SKM-1 (cell line): Measurements from ENCODE around the gene LMLN.
"Not testable (repeated sequence)": the region's sequence is repeated elsewhere in the genome, so short reads cannot be mapped to it uniquely, and the experiment has no call there.

Experiments
- DNase-seq: peaks from one replicate; lab custom pipeline; 2025; ENCODE audit not compliant: unreplicated experiment; lab: John Stamatoyannopoulos, UW

The LMLN gene

GRCh38 chr3:197955892-197956477, 4.0 kb upstream of the LMLN start:
- DNase-seq = no peak

- DNase-seq = no peak
Observed at GRCh38 chr3:197956626-197956988, 3.4 kb upstream of the LMLN start.

DNA sequence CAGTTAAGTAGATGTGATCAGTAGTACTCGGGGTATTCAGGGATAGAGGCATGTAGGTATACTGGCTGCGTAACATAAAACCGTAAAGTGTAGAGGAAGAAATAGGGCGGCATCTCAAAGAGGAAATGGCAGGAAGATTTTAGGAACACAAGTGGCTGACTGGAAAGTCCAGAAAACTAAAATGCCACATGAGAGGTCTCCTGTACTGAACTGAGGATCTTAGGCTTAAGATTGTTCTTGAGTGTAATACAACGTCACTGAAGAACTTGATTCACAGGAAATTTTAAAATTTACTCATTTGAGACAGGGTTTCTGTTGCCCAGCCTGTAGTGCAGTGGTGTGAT, 2.3 kb upstream of the LMLN start:
- no peak for DNase-seq

GRCh38 chr3:197958346-197958745, 1.7 kb upstream of the LMLN start:
- no peak for DNase-seq

GRCh38 chr3:197958848-197959247, 1.2 kb upstream of the LMLN start:
- DNase-seq = not testable (repeated sequence)

DNA sequence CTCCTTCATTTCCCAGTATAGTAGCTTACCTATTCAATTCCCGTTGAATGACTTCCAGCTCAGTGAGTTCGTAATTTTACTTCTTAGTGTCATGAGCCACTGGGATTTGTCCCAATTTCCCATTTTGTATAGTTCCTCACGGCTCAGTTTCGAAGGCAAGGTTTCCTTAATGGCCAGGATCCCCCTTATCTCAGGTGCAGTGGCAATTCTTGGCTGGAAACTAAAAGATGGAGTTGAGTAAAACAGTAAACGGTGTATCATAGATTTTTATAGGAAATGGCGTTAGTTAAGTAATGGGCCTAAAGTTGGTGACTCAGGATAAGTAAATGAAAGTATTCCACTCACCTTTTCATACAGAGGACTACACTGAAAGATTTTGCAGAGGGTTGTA, 522 bp upstream of the LMLN start:
- no peak for DNase-seq

- no peak for DNase-seq
Observed at GRCh38 chr3:197960694-197961581, 921 bp downstream of the LMLN start.

- DNase-seq = no peak
Observed at GRCh38 chr3:197961582-197961945, 1.5 kb downstream of the LMLN start.

DNA sequence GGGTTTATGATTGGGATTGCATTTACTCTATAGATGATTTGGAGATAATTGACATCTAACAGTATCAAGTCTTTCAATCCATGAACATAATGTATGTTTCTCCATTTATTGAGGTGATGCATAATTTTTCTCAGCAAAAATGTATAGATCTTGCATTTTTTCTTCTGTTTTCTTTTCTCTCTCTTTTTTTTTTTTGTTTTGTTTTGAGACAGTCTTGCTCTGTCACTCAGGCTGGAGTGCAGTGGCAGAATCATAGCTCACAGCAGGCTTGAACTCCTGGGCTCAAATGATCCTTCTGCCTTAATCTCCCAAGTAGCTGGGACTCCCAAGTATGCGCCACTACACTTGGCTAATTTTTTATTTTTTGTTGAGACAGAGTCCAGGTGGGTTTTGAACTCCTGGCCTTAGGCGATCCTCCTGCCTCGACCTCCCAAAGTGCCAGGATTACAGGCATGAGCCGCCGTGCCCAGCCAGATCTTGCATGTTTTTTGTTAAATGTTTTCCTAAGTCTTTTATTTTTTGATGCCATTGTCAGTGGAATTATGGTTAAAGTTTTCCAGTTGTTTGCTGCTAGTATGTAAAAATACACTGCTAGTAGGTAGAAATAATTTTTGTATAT, 3.1 kb downstream of the LMLN start:
- DNase-seq = no peak

DNA sequence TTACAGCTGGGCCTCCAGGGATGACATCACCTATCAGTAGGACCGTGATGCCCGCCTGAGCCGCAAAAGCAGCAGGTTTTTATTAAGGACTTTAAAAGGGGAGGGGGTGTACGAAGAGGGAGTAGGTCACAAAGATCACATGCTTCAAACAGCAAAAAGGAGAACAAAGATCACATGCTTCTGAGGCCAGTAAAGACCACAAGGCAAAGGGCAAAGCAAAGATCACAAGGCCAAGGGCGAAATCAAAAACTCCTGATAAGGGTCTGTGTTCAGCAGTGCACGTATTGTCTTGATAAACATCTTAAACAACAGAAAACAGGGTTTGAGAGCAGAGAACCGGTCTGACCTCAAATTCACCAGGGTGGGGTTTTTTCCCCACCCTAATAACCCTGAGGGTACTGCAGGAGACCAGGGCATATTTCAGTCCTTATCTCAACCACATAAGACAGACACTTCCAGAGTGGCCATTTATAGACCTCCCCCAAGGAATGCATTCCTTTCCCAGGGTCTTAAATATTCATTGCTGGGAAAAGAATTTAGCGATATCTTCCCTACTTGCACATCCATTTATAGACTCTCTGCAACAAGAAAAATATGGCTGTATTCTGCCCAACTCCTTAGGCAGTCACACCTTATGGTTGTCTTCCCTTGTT, 7.4 kb downstream of the LMLN start:
- not testable (repeated sequence) for DNase-seq

DNA sequence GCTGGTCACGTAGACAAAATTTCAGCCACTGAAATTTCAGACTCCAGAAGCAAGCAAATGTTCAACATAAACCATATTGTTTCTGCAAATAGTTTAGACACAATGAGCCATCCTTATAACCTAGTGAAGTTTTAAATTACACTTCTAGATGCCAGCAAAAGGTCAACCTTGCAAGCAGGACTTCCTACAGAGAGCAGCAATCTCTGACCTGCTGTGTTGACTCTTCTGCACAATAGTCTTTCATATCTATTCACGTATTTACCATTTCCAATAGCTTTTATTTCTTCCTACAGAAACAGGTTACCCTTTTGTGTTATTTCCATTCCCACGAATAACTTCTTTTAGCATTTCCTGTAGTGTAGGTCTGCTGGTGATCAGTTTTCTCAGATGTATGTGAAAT, 10.6 kb downstream of the LMLN start:
- no peak for DNase-seq

DNA sequence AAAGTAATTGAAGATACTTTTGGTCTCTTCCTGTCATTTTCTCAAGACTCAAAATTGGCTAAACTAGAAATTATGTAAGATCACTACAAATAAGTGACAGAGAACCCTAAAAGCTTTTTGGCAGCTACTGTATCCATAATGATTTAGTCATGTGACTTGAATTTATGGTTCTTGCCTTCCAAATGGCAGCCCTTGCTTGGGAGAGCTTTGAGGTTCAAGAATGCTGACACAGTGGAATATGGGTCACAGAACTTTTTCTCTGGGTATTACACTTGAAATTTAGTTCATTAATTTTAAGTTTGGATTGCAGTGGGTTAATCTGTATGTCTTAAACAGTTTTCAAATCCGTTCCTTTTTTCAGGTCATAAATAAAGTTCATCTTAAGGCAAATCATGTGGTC, 14.0 kb downstream of the LMLN start:
- no peak for DNase-seq

DNA sequence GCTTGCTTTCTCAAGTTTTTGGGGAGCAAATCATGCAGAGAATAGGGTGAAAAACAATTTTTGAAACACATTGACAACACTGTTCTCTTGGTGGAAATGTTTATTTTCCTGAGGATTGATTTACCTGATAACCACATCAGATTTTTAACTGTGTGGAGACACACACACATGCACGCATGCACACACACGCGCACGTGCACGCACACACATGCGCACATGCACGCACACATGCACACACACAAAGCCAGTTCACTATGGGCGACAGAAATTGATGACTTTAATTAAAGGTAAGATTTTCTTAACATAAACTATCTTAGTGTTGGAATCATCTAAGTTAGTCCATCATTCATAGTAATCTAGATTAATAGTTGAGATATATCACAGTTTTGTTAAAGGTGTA, 15.3 kb downstream of the LMLN start:
- no peak for DNase-seq

DNA sequence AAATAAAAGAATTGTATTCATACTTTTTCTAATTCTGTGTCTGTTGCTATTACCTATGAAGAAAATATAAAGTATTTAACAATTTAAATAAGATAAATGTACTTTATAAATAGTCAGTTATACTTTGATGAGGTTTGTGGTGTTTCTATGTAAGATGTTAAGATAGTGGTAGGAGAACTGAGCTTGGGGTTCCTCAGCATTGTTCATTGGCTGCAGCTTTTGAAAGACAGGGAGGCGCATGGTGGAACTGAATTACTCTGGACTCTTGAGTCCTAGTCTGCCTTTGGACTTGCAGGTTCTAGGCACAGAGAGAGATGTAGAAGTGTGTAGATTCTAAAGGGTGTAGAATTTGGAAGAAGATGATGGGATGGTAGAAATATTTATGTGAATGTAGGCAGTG, 23.1 kb downstream of the LMLN start:
- no peak for DNase-seq

- DNase-seq = no peak
Observed at GRCh38 chr3:197989651-197990050, 29.6 kb downstream of the LMLN start.

- DNase-seq = no peak
Observed at GRCh38 chr3:197994736-197995135, 34.7 kb downstream of the LMLN start.

DNA sequence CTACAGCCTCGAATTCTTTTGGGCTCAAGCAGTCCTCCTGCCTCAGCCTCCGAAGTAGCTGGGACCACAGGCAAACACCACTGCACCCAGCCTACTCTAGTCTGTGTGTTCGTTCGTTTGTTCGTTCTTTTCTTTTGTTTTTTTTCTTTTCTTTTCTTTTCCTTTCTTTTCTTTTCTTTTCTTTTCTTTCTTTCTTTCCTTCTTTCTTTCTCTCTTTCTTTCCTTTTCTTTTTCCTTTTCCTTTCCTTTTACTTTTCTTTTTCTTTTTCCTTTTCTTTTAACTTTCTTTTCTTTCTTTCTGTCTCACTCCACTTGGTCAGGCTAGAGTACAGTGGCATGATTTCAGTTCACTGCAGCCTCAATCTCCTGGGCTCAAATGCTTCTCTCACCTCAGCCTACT, 36.8 kb downstream of the LMLN start:
- no peak for DNase-seq

- DNase-seq = no peak
Observed at GRCh38 chr3:197997936-197998335, 37.9 kb downstream of the LMLN start.

- no peak for DNase-seq
Observed at GRCh38 chr3:198017090-198017489, 57.1 kb downstream of the LMLN start.

DNA sequence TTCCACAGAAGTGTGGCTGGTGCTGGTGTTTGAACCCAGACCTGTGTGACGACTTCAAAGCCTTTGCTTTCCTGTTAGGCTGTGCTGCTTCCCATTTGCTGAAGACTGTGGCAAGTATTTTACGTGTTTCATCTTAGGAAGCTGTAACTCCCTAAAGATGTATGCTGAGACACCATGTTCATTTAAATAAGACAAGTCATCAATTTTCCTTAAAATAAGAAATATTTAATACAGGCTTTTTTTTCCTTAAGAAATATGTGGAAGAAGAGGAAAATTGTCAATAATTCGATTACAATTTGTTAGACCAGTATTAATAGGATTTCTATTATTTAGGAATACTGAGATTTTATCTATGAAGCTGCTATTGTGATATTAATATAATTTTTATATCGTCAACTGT, 58.4 kb downstream of the LMLN start:
- no peak for DNase-seq

- no peak for DNase-seq
Observed at GRCh38 chr3:198019115-198019514, 59.1 kb downstream of the LMLN start.

GRCh38 chr3:198021320-198021719, 61.3 kb downstream of the LMLN start:
- DNase-seq = no peak
